Measurements from ENCODE around the gene HNRNPA0.

DNA sequence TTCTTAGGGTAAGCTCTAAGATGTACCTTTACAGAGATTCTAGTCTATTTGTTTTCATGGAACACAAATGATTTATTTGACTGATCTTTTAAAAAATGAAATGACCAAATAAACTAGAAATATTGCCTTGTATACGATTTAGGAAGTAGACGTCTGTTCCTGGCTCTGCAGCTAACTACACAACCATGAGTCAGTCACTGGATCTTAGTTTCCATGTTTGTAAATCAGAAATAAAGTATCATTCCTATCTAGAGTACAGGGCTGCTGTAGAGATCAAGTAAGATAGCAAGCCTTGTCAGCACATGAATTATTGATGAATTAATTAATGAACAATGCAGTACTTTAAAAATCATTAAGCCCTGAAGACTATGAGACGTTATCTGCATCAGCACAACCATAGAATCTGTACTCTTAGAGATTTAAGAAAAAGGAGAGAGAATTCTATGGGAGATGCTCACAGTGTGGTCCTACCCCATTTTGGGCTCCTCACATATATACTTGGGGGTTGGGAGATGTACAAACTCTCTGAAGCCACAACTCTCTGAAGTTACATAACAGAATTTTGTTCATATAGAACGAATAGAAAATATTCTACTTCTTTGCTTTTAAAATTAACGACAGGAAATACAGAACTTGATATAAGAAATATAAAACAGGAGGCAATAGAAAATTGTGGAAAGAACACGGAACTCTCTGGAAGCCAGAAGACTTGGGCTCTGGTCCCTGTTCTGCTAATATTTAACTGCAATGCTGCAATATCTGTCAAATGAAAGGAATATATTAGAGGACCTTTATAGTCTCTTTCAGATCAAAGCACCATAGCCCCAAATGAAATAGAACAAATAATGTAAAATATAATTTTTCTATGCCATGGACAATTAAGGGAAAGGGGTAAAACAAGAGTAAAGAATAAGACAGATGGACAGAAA, 48.4 kb upstream of the HNRNPA0 start:
- TF ChIP-seq, protein P1, sequence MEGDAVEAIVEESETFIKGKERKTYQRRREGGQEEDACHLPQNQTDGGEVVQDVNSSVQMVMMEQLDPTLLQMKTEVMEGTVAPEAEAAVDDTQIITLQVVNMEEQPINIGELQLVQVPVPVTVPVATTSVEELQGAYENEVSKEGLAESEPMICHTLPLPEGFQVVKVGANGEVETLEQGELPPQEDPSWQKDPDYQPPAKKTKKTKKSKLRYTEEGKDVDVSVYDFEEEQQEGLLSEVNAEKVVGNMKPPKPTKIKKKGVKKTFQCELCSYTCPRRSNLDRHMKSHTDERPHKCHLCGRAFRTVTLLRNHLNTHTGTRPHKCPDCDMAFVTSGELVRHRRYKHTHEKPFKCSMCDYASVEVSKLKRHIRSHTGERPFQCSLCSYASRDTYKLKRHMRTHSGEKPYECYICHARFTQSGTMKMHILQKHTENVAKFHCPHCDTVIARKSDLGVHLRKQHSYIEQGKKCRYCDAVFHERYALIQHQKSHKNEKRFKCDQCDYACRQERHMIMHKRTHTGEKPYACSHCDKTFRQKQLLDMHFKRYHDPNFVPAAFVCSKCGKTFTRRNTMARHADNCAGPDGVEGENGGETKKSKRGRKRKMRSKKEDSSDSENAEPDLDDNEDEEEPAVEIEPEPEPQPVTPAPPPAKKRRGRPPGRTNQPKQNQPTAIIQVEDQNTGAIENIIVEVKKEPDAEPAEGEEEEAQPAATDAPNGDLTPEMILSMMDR (IDR thresholded peaks at IDR 0.05) = no peak
- TF ChIP-seq POLR2AphosphoS5 (IDR thresholded peaks at IDR 0.05) = no peak
- no peak for TF ChIP-seq POLR2A (IDR thresholded peaks at IDR 0.05)
- no peak for TF ChIP-seq EP300 (IDR thresholded peaks at IDR 0.05)
